SKM-1 (cell line): ENCODE results near the gene MEGF8.

Source experiments
- DNase-seq: peaks from one replicate; lab custom pipeline; 2025; ENCODE audit not compliant: unreplicated experiment; lab: John Stamatoyannopoulos, UW

MEGF8 gene

DNA sequence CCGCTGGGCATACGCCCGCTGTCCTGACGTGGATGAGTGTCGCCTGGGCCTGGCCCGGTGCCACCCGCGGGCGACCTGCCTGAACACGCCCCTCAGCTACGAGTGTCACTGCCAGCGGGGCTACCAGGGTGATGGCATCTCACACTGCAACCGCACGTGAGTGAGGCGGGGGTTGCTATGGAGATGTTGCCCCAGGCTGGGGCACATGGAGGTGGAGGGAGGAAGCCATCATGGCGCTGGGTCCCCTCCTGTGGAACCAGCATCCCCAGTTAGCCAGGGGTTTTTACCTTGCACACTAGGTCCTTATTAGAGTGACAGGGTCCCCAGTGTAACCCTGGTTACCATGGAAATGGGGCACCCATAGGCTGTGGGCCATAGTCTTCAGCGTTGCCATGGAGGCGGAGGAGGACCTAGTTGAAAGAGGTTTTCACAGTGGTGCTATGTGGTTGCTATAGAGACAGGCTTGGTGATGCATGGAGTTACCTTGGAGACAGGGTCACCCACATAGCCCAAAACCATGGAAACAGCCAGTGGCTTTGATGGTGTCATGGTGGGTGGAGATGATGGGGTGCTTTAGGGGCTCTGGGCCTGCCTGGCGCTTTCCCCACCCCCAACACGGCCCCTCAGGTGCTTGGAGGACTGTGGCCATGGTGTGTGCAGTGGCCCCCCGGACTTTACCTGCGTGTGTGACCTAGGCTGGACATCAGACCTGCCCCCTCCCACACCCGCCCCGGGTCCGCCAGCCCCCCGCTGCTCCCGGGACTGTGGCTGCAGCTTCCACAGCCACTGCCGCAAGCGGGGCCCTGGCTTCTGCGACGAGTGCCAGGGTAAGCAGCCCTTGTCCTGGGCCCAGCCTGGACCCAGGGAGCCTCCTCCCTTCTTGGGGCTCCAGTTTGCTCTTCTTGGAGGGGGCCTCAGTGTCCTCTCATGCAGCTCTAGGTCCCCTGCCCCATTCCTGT, 27.1 kb downstream of the MEGF8 start:
- DNase-seq, result no peak

DNA sequence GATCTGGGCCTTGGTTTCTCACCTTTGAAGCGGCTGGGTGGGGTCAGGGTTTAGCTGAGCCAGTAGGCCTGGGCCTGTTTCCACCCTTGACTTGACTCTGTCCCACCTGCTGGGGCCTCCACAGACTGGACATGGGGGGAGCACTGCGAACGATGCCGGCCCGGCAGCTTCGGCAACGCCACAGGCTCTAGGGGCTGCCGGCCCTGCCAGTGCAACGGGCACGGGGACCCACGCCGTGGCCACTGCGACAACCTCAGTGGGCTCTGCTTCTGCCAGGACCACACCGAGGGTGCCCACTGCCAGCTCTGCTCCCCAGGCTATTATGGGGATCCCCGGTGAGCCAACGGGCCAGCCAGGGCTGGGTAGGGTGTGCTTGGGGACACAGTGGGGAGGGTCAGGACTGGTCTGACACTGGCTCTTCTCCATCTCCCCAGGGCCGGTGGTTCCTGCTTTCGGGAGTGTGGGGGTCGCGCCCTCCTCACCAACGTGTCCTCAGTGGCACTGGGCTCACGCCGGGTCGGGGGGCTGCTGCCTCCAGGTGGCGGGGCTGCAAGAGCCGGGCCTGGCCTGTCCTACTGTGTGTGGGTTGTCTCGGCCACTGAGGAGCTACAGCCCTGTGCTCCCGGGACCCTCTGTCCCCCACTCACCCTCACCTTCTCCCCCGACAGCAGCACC, 28.0 kb downstream of the MEGF8 start:
- DNase-seq, result no peak

DNA sequence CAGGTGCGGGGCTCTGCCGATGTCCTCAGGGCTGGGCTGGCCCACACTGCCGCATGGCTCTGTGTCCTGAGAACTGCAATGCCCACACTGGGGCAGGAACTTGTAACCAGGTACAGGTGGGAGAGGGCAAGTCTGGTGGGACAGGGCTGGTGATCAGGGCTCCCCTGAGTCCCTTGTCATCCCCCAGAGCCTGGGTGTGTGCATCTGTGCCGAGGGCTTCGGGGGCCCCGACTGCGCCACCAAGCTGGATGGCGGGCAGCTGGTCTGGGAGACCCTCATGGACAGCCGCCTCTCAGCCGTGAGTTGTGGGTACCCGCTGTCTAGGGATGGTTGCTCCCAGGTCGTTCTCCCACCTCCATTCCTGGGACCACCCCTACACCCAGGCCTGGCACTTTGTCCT, 30.5 kb downstream of the MEGF8 start:
- no peak for DNase-seq

DNA sequence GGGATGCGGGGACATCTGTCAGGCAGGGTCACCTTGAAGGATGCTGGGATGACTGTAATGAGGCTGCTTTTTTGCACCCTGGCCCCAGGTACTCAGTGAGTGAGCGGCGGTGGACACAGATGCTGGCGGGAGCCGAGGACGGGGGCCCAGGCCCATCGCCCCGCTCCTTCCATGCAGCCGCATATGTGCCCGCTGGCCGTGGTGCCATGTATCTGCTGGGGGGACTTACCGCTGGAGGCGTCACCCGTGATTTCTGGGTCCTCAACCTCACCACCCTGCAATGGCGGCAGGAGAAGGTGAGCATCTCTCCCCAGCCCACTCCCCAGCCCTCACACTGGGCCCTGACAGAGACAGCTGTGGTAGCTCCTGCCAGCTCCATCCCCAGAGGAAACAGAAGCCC, 31.3 kb downstream of the MEGF8 start:
- DNase-seq, result no peak

DNA sequence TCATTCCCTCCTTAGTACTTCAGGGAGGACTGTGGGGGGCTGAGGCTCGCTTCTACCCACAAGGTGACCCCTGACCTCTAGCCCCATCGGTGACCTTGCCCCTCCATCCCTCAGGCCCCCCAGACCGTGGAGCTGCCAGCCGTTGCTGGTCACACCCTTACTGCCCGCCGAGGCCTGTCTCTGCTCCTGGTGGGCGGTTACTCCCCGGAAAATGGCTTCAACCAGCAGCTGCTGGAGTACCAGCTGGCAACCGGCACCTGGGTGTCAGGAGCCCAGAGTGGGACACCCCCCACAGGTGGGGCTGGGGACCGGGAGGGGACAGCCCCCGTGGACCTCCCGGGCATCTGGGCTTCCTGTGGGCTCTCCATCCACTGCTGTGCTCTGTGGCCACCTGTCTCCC, 31.9 kb downstream of the MEGF8 start:
- DNase-seq, result no peak

DNA sequence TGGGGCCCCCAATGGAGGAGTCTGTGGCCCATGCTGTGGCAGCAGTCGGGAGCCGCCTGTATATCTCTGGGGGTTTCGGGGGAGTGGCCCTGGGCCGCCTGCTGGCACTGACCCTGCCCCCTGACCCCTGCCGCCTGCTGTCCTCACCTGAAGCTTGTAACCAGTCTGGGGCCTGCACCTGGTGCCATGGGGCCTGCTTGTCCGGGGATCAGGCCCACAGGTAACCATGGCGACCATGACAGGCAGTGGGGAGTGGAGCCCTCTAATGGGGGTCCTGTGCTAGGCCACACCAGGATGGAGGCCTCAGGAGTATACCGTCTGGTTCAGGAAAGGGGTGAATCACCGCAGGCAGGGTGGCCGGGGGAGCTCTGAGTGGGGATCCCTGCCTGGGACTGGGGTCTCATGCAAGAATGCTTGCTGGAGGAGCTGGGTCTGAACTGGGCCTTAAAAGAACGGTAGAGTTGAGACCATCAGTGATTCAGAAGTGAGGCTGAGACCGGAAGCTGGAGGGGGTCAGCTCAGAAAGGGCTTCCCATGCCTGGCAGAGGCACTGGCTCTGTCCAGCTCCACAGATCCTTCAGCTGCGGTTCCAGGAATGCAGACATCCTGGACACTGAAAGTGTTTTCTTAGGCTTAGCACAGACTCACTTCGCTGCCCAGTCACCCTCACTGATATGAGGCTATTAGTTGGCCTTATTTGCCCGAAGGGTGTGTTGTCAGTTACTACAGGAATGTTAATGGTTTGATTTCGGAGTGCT, 35.5 kb downstream of the MEGF8 start:
- no peak for DNase-seq

DNA sequence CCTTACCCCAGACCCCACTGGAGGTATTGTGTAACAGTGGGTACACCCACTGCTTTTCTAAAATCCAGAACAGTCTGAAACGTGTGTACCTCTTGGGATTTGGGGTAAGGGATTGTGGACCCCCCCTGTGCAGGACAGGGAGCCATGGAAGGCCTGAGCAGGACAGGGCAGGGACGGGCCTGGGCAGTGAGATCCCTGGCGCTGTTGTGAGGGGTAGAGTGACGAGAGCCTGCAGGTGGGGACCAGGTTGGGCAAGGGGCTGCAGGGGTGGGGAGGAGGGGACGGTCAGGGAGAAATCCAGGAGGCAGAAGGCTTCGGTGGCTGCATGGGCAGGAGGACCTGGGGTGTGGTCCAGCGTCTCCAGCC, 36.1 kb downstream of the MEGF8 start:
- no peak for DNase-seq

DNA sequence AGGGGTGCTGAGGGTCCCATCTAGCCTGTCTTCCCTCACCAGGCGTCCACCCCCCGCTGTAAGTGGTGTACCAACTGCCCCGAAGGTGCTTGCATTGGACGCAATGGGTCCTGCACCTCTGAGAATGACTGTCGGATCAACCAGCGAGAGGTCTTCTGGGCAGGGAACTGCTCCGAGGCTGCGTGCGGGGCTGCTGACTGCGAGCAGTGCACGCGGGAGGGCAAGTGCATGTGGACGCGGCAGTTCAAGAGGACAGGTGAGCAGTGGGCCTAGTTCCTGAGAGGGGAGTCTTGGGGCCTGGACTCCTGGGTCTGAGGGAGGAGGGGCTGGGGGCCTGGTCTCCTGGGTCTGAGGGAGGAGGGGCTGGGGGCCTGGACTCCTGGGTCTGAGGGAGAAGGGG, 36.9 kb downstream of the MEGF8 start:
- no peak for DNase-seq

DNA sequence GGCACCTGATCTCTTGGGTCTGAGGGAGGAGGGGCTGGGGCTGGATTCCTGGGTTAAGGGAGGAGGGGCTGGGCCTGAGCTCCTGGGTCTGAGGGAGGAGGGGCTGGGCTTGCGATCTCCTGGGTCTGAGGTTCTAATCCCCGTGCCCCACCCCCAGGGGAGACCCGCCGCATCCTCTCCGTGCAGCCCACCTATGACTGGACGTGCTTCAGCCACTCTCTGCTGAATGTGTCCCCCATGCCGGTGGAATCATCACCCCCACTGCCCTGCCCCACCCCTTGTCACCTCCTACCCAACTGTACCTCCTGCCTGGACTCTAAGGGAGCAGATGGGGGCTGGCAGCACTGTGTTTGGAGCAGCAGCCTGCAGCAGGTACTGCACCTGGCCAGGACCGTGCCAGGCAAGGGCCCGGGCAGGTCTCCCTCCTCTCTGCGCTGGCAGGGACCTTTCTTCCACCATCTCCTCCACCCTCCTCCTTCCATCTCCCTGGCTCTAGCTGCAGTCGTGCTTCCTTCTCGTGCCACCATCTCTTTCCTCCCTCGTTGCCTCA, 37.5 kb downstream of the MEGF8 start:
- no peak for DNase-seq

DNA sequence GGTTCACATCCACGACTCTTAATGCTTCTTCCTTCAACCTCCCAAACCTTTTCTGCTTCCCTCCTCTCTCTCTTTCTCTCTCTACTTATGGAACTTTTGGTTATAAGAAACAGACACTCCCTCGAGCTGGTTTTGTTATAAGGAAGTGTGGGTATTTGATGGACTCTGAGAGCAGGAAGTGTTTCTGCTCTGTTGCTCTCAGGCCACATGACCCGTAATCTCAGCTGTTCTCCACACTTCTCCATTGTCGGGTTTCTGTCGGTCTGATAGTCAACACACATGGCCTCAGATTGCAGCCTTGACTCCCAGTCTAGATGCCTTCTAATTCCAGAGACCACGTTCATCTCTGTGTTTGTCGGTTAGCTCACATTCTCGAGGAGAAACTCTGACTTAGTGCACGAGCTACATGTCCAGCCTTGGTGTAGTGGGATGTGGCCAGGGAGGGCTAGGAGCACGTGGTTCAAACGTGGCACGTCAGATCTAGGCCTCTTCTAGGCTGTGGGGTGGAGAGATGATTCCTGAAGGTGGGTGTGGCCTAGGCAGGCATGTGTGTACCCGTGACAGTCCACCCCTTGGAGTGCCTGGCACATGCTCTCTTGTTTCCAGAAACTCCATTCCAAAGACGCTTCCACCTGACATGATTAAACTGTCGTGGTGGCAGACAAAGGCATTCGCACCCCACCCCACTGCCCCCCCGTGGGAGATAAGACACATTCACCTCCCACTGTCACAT, 38.3 kb downstream of the MEGF8 start:
- DNase-seq, result no peak

DNA sequence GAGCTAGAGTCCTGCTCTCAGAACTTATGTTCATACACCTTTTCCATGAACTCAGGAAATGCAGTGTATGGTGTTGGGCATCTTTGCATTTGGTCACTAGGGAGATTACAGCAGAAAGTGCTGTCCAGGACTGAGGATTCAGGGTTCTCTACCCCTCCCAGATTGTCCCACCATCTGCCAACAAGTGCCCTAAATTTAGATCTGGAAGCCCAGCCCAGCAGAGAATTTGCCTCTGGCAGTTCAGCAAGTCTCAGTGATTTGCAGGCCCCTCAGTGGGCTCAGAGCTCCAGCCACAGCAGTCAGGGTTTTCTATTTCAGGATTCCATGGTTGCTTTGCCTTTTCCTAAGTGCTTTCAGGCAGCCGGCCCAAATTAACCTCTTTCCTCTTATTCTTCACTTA, 41.2 kb downstream of the MEGF8 start:
- DNase-seq, result no peak

DNA sequence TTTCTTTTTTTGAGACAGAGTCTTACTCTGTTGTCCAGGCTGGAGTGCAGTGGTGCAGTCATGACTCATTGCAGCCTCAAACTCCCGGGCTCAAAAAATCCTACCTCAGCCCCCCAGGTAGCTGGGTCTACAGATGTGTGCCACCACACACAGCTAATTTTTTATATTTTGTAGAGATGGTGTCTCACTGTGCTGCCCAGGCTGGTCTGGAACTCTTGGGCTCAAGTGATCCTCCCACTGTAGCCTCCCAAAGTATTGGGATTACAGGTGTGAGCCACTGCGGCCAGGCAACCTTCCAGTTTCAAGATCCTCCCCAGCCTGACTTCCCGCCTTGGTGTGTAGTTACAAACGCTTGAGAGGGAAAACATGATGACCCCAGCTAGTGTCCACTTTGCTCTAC, 42.5 kb downstream of the MEGF8 start:
- DNase-seq, result no peak

DNA sequence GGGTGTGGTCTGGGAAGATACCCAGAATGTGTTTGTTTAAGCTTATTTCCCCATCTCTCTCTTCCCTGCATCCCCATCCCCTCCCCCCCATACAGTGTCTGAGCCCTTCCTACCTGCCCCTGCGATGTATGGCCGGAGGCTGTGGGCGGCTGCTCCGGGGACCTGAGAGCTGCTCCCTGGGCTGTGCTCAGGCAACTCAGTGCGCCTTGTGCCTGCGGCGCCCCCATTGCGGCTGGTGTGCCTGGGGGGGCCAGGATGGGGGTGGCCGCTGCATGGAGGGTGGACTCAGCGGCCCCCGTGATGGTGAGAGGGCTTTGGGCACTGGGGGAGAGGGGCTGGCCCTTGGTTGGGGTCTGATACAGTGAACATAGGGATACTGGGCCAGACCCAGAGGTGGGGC, 42.9 kb downstream of the MEGF8 start:
- no peak for DNase-seq

DNA sequence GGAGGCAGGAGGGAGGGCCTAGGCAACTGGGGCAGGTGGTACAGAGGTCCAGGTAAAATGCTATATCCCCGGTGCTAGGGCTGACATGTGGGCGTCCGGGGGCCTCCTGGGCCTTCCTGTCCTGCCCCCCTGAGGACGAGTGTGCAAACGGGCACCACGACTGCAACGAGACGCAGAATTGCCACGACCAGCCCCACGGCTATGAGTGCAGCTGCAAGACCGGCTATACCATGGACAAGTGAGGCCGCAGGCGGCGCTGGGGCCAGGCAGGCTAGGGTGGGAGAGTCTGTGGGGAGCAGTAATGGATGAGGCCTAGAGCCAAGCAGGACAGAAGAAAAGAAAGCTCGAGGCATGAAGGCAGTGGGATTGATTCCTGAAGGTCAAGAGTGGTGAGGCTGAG, 43.3 kb downstream of the MEGF8 start:
- DNase-seq, result no peak

DNA sequence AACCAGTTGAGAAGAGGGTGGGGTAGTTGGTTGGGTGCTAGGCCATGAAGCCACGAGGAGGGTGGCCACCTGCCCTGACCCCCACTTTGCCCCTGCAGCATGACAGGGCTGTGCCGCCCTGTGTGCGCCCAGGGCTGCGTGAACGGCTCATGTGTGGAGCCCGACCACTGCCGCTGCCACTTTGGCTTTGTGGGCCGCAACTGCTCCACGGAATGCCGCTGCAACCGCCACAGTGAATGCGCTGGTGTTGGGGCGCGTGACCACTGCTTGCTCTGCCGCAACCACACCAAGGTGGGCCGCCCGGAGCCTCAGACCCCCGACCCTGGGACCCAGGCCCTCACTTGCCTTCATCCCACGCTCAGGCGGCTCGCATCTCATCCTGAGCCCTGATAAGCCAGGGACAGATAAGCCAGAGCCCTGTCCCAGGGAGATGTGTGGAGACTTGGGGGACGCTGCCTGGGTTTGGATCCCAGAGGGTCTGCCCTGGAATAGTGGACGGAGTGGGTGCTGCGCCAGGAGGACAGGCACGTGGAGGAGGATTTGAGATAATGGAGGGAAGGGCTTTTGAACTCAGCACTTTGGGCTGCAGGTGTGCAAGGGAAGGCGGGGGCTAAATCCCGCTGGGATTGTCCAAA, 44.1 kb downstream of the MEGF8 start:
- DNase-seq, result no peak

DNA sequence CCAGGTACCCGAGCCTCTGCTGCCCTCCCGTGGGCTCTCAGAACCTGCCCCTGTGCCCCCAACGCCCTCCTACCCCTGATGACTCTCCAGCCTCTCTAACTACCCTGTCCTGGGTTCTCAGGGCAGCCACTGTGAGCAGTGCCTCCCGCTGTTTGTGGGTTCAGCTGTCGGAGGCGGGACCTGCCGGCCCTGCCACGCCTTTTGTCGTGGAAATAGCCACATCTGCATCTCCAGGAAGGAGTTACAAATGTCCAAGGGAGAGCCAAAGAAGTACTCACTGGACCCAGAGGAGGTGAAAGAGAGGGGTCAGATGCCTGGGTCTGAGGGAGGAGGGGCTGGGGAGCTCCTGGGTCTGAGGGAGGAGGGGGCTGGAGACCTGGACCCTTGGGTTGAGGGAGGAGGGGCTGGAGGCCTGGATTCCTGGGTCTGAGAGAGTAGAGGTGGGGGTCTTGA, 44.7 kb downstream of the MEGF8 start:
- DNase-seq, result no peak

DNA sequence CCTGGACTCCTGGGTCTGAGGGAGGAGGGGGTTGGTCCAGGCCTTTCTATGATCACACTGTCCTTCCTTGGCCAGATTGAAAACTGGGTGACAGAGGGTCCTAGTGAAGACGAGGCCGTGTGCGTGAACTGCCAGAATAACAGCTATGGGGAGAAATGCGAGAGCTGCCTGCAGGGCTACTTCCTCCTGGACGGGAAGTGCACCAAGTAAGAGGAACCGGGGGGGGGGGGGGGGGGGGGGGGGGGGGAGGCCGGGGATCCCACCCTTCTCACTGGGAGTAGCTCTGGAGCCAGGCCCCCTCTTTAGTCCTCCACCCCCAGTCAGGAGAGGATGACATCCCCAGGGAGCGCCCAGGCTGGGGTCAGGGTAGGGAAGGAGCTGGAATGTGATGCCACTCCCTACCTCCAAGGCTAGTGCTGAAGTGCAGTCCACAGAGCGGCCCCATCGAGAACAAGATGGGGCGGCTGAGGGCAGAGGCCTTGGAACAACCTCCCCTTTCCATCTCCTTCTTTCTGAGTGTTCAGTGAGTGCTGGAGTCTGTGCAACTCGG, 45.3 kb downstream of the MEGF8 start:
- DNase-seq, result no peak

DNA sequence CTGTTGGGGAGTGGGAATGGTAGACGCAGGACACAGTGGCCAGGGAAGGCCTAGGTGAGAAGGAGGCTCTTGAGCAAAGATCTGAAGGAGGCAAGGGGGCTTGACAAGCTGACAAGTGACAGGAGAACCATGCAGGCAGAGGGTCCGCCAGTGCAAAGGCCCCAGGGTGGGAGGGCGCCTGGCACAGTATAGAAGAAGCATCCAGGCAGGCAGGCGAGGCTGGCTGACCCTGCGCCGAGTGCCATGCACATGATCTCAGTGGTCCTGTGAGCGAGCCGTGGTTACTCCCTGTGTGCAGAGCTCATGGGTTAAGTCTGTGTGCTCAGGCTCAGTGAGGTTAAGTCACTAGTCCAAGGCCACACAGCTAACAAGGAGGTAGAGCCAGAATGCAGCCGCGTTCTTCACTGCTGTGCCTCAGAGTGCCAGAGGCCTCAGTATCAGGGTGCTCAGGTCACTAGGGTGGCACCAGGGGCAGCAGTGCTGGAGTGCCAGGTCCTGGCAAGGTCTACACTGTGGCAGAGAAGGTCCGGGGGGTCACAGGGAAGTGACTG, 49.5 kb downstream of the MEGF8 start:
- no peak for DNase-seq

DNA sequence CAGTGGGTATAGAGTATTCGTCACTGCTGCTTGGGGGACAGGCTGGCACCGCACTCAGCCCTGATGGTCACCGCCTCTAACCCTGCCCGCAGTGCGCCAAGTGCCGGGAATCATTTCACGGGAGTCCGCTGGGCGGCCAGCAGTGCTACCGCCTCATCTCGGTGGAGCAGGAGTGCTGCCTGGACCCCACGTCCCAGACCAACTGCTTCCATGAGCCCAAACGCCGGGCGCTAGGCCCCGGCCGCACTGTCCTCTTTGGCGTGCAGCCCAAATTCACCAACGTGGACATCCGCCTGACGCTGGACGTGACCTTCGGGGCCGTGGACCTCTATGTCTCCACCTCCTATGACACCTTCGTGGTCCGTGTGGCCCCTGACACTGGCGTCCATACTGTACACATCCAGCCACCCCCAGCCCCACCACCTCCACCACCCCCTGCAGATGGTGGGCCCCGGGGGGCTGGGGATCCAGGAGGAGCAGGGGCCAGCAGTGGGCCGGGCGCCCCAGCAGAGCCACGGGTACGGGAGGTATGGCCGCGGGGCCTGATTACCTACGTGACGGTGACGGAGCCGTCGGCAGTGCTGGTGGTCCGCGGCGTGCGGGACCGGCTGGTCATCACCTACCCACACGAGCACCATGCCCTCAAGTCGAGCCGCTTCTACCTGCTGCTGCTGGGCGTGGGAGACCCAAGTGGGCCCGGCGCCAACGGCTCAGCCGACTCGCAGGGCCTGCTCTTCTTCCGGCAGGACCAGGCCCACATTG, 50.2 kb downstream of the MEGF8 start:
- no peak for DNase-seq
